ENCODE data around the gene DCLK1. TPM values are rescaled to one million over a fixed set of nuclear protein-coding genes. Genes with fewer than 3 reads are reported as not detected.

The DCLK1 gene
- total RNA-seq, 4 donors from 2014 or later, result 11.9 to 26.4 (median 15.5) TPM

DNA sequence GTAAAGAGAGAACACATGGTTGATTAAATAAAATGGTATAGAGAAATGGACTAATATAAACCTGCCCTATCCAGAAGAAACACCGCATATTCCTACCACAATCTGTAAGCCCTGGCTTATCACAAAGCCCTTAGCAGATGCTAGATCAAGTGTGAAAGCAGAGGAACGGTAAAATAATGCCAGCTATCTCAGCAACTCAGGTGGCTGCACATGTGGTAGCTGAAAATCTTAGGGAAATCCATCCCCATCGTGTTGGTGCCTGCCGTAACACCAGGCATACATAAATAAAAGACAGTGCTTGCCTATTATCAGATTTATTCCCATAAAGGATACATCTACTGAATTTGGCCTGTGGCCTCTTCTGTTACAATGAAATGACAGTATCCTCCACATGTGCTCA, 350.6 kb downstream of the DCLK1 start:
- Histone ChIP-seq H3K4me1 (no peaks in the 10 kb centered on the region), H3K27me3 (no peaks in the 10 kb centered on the region), H3K9me3 (no peaks in the 10 kb centered on the region), H3K27ac (no peak overlapping the region), H3K4me3 (replicated peaks in 1 of 3) (no peak overlapping the region), H3K36me3 (no peaks in the 10 kb centered on the region)
- WGBS, 2 donors, result 89 to 92% methylated on average over 4 of the region's 4 CpGs
- intact Hi-C loops (cut with DNase I), result no loop called here
- no peak for DNase-seq
- TF ChIP-seq POLR2A (IDR thresholded peaks at IDR 0.05), result no peak
- TF ChIP-seq, protein P1, sequence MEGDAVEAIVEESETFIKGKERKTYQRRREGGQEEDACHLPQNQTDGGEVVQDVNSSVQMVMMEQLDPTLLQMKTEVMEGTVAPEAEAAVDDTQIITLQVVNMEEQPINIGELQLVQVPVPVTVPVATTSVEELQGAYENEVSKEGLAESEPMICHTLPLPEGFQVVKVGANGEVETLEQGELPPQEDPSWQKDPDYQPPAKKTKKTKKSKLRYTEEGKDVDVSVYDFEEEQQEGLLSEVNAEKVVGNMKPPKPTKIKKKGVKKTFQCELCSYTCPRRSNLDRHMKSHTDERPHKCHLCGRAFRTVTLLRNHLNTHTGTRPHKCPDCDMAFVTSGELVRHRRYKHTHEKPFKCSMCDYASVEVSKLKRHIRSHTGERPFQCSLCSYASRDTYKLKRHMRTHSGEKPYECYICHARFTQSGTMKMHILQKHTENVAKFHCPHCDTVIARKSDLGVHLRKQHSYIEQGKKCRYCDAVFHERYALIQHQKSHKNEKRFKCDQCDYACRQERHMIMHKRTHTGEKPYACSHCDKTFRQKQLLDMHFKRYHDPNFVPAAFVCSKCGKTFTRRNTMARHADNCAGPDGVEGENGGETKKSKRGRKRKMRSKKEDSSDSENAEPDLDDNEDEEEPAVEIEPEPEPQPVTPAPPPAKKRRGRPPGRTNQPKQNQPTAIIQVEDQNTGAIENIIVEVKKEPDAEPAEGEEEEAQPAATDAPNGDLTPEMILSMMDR (IDR thresholded peaks at IDR 0.05), result no peak

- TF ChIP-seq, protein P1 (IDR thresholded peaks at IDR 0.05), result no peak
- TF ChIP-seq POLR2A (IDR thresholded peaks at IDR 0.05), result no peak
- peaks cover 7 to 18% of the 10 kb centered on the region in 2 donors for H3K4me1 ChIP-seq
- no peak overlapping the region for H3K27ac ChIP-seq
- H3K9me3 ChIP-seq, result no peaks in the 10 kb centered on the region
- H3K4me3 ChIP-seq (replicated peaks in 1 of 3), result no peak overlapping the region
- no peaks in the 10 kb centered on the region for H3K27me3 ChIP-seq
- no peak for DNase-seq
- WGBS, 2 donors, result 18% methylated on average over 5 of the region's 5 CpGs
- H3K36me3 ChIP-seq, result no peaks in the 10 kb centered on the region
- intact Hi-C loops (cut with DNase I), result no loop called here
These were observed 359.3 kb downstream of the DCLK1 start for GRCh38 chr13:35771898-35772297.

DNA sequence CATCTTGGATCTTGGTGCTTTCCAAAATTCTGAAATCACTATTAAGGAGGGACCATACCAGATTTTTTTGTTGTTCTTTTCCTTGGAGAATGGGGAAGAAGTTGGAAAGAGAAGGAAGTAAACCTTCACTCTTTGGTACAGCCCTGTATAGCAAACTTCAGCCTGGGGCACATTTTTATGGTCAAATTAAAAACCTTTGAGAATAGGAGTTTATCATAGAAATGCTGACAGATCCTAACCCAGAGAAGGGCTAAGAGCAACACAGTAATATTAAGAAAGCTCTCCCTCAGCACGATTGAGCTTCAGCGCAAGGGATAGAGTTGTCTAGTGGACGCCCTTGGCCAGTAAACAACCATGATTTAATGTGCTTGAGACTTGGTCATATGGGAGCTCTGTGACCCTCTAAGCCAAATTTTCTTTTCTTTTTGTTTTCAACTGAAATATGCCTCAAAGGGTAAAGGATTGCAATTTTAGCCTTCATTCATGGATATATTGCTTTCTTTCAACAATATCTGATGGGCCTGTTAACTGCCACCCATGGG, 360.4 kb downstream of the DCLK1 start:
- Histone ChIP-seq H3K27me3 (no peaks in the 10 kb centered on the region), H3K9me3 (no peaks in the 10 kb centered on the region), H3K27ac (no peak overlapping the region), H3K4me1 (peaks cover 7 to 18% of the 10 kb centered on the region in 2 donors), H3K36me3 (no peaks in the 10 kb centered on the region), H3K4me3 (replicated peaks in 1 of 3) (no peak overlapping the region)
- TF ChIP-seq, protein P1 (IDR thresholded peaks at IDR 0.05), result no peak
- no peak for TF ChIP-seq POLR2A (IDR thresholded peaks at IDR 0.05)
- no peak for DNase-seq
- WGBS, 2 donors, result 56 to 78% methylated on average over 3 of the region's 3 CpGs
- intact Hi-C loops (cut with DNase I), result no loop called here

DNA sequence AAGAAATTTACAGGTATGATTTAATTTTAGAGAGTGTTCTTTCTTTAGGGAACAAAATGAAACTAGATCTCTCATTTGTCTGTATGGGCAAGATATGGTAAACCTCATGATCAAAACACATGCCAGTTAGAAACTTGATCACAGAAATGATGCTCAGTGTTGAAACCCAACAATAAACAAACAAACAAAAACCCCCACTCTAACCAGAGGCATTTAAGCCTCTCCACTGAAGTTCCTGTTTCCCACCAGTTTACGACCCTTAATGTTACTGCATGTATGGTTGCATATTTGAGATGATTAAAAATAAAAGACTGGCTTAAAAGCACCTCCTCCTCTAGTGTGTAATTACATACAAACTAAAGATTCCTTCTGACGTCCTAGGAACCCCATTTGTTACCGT, 361.4 kb downstream of the DCLK1 start:
- no peak for DNase-seq
- no peaks in the 10 kb centered on the region for H3K27me3 ChIP-seq
- 76 to 82% methylated on average over 3 of the region's 3 CpGs for WGBS, 2 donors
- H3K4me1 ChIP-seq, result peaks cover 7 to 18% of the 10 kb centered on the region in 2 donors
- no peak overlapping the region for H3K27ac ChIP-seq
- intact Hi-C loops (cut with DNase I), result no loop called here
- TF ChIP-seq, protein P1 (IDR thresholded peaks at IDR 0.05), result no peak
- no peak for TF ChIP-seq POLR2A (IDR thresholded peaks at IDR 0.05)
- no peak overlapping the region for H3K4me3 ChIP-seq (replicated peaks in 1 of 3)
- H3K9me3 ChIP-seq, result no peaks in the 10 kb centered on the region
- H3K36me3 ChIP-seq, result no peaks in the 10 kb centered on the region

DNA sequence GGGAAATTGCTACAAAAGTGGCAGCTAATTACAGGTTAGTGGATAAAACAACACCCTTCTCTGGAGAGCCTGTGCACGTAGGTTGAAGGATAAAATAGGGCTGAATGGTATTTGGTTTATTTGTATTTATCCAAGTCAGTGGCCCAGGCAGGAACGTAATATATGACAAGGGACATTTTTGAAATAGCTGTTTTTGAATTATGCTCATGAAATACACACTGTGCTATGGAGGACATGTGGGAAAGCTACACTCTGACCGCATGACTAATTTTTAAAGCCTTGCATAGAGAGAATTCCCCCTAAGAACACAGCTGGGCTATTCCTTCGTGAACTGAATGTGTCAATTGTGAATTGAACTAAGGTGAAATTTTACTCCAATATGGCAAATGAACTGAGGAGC, 362.6 kb downstream of the DCLK1 start:
- Histone ChIP-seq H3K9me3 (no peaks in the 10 kb centered on the region), H3K4me1 (peaks cover 7 to 18% of the 10 kb centered on the region in 2 donors), H3K27ac (no peak overlapping the region), H3K36me3 (no peaks in the 10 kb centered on the region), H3K4me3 (replicated peaks in 1 of 3) (no peak overlapping the region), H3K27me3 (no peaks in the 10 kb centered on the region)
- 33 to 40% methylated on average over 4 of the region's 4 CpGs for WGBS, 2 donors
- TF ChIP-seq, protein P1 (IDR thresholded peaks at IDR 0.05), result no peak
- no peak for TF ChIP-seq POLR2A (IDR thresholded peaks at IDR 0.05)
- DNase-seq, result no peak
- intact Hi-C loops (cut with DNase I), result no loop called here
